Omental fat pad (tissue), 4 donors: ENCODE results near the gene FER. TPM values are rescaled to one million over a fixed set of nuclear protein-coding genes. Genes with fewer than 3 reads are reported as not detected.

Experiments
- ATAC-seq: fragments of 150-250 bp; one replicate; pipeline ENCODE4 v1.9.1; 2016; ENCODE audit warnings: mild to moderate bottlenecking, moderate library complexity; ENCODE audit not compliant: low FRiP score
- DNase-seq: peaks from one replicate; pipeline ENCODE4 v3.0.0-alpha.2; 2019; ENCODE audit warnings: low spot score
- total RNA-seq, 4 donors: library from RNA; depleted of rRNA; stranded (reverse); fragments of >200 nt; gene quantifications; one replicate each; pipeline ENCODE4 v1.1.0, GENCODE V29; 2016
- TF ChIP-seq, protein P1 (sequence below), 3 donors: fragments of 450-650 bp; IDR thresholded peaks; one replicate each; pipeline ENCODE4 v1.5.1; 2016 to 2017; ENCODE audit warnings: antibody characterized with exemption in 3 of 3, mild to moderate bottlenecking in 3 of 3, moderate library complexity in 2 of 3

The FER gene
- total RNA-seq, 4 donors from 2014 or later, result 25.2 to 33.1 (median 29.5) TPM

DNA sequence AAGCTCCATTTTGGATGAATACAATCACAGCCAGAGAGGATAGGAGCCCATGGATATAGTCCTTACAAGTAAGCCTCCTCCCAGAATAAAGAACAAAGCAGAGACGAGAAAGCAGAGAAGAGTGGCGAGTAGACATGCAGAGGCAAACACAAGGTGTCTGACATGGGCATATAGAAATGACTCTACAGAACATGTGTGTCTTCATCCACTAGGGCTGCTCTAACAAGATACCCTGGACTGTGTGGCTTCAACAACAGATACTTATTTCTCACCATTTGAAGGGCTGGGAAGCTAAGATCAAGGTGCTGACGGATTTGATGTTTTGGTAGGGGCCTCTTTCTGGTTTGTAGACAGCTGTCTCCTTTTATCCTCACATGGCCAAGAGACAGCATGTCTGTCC is 32.3 kb upstream of the FER start:
- TF ChIP-seq, protein P1, sequence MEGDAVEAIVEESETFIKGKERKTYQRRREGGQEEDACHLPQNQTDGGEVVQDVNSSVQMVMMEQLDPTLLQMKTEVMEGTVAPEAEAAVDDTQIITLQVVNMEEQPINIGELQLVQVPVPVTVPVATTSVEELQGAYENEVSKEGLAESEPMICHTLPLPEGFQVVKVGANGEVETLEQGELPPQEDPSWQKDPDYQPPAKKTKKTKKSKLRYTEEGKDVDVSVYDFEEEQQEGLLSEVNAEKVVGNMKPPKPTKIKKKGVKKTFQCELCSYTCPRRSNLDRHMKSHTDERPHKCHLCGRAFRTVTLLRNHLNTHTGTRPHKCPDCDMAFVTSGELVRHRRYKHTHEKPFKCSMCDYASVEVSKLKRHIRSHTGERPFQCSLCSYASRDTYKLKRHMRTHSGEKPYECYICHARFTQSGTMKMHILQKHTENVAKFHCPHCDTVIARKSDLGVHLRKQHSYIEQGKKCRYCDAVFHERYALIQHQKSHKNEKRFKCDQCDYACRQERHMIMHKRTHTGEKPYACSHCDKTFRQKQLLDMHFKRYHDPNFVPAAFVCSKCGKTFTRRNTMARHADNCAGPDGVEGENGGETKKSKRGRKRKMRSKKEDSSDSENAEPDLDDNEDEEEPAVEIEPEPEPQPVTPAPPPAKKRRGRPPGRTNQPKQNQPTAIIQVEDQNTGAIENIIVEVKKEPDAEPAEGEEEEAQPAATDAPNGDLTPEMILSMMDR (IDR thresholded peaks at IDR 0.05), result no peak
- DNase-seq (no peak), ATAC-seq (no peak)

DNA sequence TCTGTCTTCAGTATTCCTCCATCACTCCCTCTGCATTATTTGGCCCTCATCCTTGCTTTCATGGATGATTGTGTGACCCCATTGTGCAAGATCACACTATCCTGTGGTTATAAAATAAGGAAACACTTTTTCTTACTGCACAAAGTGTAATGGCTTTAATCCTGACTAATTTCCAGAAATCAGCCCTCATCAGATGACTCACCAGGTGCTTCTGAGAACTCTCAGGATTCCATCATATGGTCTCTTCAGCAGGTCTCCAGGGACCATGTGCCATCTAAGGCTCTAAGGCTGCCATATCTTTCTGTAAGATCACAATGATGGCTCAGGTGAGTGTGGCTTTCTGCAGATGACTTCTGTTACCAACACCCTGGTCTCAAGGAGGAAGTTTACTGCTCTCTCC is 27.3 kb upstream of the FER start:
- no peak for ATAC-seq
- TF ChIP-seq, protein P1 (IDR thresholded peaks at IDR 0.05), result no peak
- no peak for DNase-seq

DNA sequence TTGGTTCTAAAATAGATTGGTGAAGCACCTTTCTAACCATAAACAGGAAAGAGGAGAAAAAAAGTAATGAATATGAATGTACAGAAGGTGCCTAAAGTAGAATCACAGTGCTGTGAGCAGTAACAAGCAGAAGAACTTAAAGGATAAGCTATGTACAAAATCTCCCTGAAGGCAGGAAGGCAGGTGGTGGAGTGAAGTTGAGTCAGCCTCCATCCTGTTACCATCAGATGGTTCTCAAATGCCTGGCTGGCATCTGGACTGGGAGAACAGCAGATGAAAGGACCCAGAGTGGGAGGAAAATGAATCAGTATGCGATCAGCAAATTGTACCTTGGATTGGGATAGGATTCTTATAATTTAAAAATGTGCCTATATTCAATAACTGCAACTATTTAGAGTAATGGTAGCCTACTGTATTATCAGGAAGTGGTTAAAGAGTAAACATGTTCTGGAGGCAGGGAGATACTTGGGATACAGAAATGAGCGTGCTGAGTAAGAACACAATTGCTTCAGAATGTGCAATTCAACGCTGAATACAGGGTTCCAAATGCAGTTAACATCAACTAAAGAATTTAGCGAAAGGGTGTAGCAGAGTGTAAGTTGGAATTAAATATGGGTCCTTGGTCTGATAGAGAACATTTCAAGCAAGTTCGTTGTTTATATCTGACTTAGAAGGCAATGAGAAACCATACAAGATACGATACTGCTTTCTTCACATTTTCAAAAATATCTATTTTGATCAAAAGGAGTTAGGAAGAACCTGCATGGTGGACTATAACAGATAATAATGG is 21.1 kb upstream of the FER start:
- DNase-seq (no peak), ATAC-seq (no peak)
- TF ChIP-seq, protein P1 (IDR thresholded peaks at IDR 0.05), result no peak

DNA sequence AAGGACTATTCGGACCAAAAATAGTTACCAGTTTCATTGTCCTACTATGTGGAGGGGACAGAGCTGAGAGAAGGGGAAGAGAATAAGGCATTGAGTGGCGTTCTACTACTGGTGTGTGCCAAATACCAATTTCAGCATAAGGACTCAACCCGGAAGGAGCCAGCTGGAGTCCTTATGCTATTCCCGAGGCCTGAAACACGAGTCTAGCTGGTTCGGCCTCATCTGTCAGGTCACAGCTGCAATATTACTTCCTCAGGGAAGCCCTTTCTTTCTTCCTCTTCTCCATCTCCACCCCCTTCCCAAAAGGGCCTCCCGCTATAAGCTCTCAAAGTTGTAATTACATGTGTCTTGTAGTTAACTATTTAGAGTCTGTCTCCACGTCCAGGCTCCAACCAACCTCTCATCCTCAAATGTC is 20.5 kb upstream of the FER start:
- DNase-seq (no peak), ATAC-seq (no peak)
- TF ChIP-seq, protein P1 (IDR thresholded peaks at IDR 0.05), result no peak

DNA sequence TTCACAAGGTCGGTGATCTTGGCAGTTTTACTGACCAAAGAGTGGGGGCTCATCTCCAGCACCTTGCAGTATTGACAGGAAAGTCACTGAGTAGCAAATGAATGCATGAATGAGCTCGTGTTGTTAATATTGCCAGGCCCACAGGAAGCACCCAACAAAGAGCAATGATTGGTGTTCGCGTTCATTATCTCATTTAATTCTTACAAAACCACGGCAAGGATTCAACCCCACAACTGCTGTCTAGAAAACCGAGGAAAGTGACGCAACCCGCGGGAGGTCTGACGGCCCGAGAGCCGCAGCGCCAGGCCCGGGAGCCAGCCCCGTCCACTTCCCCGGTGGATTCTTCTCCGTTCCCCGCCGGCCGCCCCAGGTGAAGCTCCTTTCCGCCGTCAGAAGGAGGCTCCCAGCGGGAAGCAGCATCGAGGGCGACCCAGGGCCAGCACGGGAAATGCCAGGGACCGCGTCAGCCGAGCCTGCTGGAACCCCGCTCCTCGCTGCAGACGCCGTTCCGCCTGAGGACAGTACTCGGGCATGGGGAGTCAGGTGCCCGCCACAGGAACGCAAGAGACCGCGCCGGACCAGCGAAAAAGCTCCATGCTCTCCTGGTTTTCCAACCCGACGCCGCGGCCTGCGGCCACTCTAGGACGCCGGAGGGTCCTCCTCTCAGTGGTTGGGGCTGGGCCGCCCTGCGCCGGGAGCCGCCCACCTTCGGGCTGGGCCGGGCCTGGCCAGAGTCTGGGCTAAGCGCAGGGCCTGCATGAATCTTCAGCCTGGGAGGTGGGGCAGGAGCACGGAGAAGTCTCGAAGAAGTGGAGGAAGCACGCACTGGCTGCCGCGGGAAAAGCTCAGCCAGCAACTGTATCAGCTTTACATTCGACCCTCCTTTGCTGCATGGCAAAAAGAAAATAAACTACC is 19.8 kb upstream of the FER start:
- TF ChIP-seq, protein P1 (IDR thresholded peaks at IDR 0.05), result no peak
- peak; percentile 100 for ATAC-seq
- DNase-seq, result peak; percentile 59

DNA sequence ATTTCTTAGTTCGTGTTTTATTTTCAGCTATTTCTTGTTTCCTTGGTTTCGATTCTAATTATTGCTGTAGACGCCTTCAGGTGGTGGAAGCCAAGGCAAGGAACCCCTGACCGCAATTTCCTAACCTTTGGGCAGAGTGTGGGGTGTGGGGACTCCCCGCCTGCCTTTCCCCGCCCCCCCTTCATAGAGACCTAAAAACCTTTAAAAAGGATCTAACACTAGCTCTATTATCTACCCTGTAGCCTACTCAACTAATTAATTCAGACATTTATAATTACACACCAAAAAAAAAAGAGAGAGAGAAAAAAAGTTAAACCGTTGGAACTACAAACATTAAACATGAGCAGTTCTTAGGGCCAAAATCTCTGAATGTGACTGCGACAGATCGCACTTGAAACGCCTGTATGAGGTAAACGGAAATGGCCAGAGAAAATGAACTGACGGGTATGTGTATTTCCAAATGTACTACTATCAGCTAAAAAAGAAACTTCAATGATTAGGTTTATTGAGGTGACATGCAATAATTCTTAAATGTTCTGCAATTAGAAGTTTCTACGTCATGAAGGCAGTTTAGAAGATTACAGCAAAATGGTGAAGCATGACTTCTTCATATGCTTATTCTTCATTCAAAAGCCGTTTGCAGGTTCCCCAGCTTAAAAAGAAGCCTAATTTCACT is 19.0 kb upstream of the FER start:
- DNase-seq (no peak), ATAC-seq (no peak)
- TF ChIP-seq, protein P1 (IDR thresholded peaks at IDR 0.05), result no peak
